K562 (cell line): Measurements from ENCODE around the gene PACRG. TPM values are rescaled to one million over a fixed set of nuclear protein-coding genes. Genes with fewer than 3 reads are reported as not detected.

Experiments
- CBFA2T3 ChIP-seq: fragments of 450-650 bp; IDR thresholded peaks from 2 replicates; pipeline ENCODE4 v1.6.1; 2017
- DDX20 ChIP-seq: fragments of 450-650 bp; IDR thresholded peaks from 2 replicates; pipeline ENCODE4 v1.6.1; 2016; ENCODE audit warnings: missing genetic modification characterization, low read depth, mild to moderate bottlenecking, missing compliant biosample characterization, moderate library complexity
- EP400 ChIP-seq: fragments of 450-650 bp; IDR thresholded peaks from 2 replicates; pipeline ENCODE4 v1.6.1; 2017; ENCODE audit warnings: antibody characterized with exemption, mild to moderate bottlenecking, moderate library complexity
- ESRRB ChIP-seq: fragments of 250-450 bp; sonication (Bioruptor Pico); IDR thresholded peaks from 2 replicates; pipeline ENCODE4 v1.5.0; 2020; ENCODE audit warnings: mild to moderate bottlenecking, moderate library complexity, borderline replicate concordance
- HCFC1 ChIP-seq: IDR thresholded peaks from 2 replicates; pipeline ENCODE4 v1.6.1; 2012; ENCODE audit warnings: low read depth, low read length, improper control_type of control experiment
- HLTF ChIP-seq: fragments of 450-650 bp; IDR thresholded peaks from 2 replicates; pipeline ENCODE4 v1.6.1; 2016
- MAFG ChIP-seq: fragments of 450-650 bp; conservative IDR thresholded peaks from 2 replicates; pipeline ENCODE4 v1.6.1; 2016; ENCODE audit warnings: missing genetic modification characterization, missing compliant biosample characterization
- MCM2 ChIP-seq: fragments of 450-650 bp; IDR thresholded peaks from 2 replicates; pipeline ENCODE4 v1.6.1; 2017; ENCODE audit warnings: low read depth, mild to moderate bottlenecking
- TRIM28 ChIP-seq: fragments of 450-650 bp; IDR thresholded peaks from 2 replicates; pipeline ENCODE4 v1.6.1; 2017
- polyA plus RNA-seq, 8 experiments: library from polyadenylated mRNA; depleted of rRNA in 4 of 8; stranded (reverse) in 5 of 8; unstranded in 3 of 8; fragments of >200 nt; fragmentation: Nextera tagmentation in 2 of 8; fragmentation: Illumina TruSeq in 1 of 8; extraction: Ambion mirVana in 2 of 8; extraction: Trizol in 1 of 8; gene quantifications; 2 replicates each; pipeline versions ENCODE4 v1.2.1 to v1.2.3, GENCODE V29; 2011 to 2014; ENCODE audit warnings: inconsistent platforms in 1 of 8, missing spikeins in 1 of 8
- total RNA-seq, 7 experiments: library from RNA; depleted of rRNA in 6 of 7; stranded (reverse); fragments of >200 nt in 6 of 7; fragmentation: Illumina TruSeq in 2 of 7; extraction: Trizol in 2 of 7; gene quantifications; 2 replicates each; pipeline versions ENCODE4 v1.2.1 to v1.2.3, GENCODE V29; 2011 to 2021; ENCODE audit warnings: low replicate concordance in 1 of 7
- TF ChIP-seq, protein P1 (sequence below), 2 experiments: fragments of 450-650 bp in 1 of 2; sonication (generic) in 1 of 2; formaldehyde crosslinking in 1 of 2; IDR thresholded peaks; 2 replicates each; pipeline versions ENCODE4 v1.7.1 to v1.9.0; 2016 to 2022; ENCODE audit warnings: inconsistent platforms in 1 of 2, mild to moderate bottlenecking in 1 of 2, missing genetic modification reagents in 1 of 2
- TF ChIP-seq, protein P2 (sequence below): IDR thresholded peaks from 2 replicates; pipeline ENCODE4 v1.6.1; 2011; ENCODE audit not compliant: insufficient read length; ENCODE audit errors: extremely low read depth
- TF ChIP-seq, protein P3 (sequence below): IDR thresholded peaks from 3 replicates; pipeline ENCODE4 v1.6.1; 2011; ENCODE audit warnings: borderline replicate concordance, mild to moderate bottlenecking, moderate library complexity; ENCODE audit not compliant: insufficient read length; ENCODE audit errors: extremely low read depth
- TF ChIP-seq, protein P4 (sequence below): sonication (generic); IDR thresholded peaks from 2 replicates; pipeline ENCODE4 v1.6.1; 2016

PACRG gene
- total and polyA plus RNA-seq, 9 of the 15 experiments (the other 6 are each of a cell fraction or from before 2014, with no cell fraction given) = 0.04 TPM; not detected in 8

DNA sequence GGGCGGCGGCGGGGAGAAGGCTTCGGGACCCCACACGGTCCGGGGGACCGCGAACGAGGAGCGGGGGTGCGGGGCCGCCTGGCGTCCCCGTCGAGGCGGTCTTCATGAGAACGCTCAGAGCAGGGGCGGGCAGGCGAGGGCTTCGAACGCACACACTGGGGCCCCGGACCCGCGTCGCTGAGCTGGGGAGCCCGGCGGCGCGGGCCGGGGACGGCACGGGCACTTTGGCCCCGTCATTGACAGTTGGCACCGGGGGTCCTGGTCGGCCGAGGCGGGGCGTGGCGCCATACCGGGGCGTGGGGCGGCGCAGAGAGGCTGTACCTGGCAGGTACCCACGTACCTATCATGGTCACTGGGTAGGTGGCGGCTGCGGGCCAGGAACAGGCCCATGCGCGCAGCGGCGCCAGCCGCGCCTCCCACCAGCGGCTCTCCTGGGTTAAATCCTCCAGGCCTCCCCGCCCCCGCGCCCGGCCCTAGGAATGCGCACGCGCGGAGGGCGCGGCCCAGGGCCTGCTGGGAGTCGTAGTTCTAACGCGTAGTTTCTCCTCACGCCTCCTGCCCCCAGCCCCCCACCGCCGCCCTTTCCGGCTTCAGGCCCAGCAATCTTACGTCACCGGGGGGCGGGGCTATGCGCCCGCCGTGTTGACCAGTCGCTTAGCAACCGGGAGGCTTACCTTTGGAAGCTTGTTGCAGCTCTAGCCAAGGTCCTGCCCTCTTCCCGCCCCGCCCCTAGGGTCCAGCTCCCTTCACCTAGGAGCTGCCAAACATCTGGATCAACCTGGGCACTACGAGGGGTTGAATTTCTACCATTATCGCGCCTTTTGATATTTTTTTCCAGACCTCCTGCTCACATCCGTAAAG is at the start of gene PACRG, which contains the start of gene PRKN (continued):
- TF ChIP-seq, protein P1, sequence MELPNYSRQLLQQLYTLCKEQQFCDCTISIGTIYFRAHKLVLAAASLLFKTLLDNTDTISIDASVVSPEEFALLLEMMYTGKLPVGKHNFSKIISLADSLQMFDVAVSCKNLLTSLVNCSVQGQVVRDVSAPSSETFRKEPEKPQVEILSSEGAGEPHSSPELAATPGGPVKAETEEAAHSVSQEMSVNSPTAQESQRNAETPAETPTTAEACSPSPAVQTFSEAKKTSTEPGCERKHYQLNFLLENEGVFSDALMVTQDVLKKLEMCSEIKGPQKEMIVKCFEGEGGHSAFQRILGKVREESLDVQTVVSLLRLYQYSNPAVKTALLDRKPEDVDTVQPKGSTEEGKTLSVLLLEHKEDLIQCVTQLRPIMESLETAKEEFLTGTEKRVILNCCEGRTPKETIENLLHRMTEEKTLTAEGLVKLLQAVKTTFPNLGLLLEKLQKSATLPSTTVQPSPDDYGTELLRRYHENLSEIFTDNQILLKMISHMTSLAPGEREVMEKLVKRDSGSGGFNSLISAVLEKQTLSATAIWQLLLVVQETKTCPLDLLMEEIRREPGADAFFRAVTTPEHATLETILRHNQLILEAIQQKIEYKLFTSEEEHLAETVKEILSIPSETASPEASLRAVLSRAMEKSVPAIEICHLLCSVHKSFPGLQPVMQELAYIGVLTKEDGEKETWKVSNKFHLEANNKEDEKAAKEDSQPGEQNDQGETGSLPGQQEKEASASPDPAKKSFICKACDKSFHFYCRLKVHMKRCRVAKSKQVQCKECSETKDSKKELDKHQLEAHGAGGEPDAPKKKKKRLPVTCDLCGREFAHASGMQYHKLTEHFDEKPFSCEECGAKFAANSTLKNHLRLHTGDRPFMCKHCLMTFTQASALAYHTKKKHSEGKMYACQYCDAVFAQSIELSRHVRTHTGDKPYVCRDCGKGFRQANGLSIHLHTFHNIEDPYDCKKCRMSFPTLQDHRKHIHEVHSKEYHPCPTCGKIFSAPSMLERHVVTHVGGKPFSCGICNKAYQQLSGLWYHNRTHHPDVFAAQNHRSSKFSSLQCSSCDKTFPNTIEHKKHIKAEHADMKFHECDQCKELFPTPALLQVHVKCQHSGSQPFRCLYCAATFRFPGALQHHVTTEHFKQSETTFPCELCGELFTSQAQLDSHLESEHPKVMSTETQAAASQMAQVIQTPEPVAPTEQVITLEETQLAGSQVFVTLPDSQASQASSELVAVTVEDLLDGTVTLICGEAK (IDR thresholded peaks at IDR 0.05) = peak; percentile 69
- TF ChIP-seq, protein P1 (CRISPR knock-in tag; IDR thresholded peaks at IDR 0.05) = no peak
- no peak for TF ChIP-seq TRIM28
- TF ChIP-seq, protein P2, sequence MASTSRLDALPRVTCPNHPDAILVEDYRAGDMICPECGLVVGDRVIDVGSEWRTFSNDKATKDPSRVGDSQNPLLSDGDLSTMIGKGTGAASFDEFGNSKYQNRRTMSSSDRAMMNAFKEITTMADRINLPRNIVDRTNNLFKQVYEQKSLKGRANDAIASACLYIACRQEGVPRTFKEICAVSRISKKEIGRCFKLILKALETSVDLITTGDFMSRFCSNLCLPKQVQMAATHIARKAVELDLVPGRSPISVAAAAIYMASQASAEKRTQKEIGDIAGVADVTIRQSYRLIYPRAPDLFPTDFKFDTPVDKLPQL = no peak
- TF ChIP-seq CBFA2T3 = no peak
- TF ChIP-seq, protein P3, sequence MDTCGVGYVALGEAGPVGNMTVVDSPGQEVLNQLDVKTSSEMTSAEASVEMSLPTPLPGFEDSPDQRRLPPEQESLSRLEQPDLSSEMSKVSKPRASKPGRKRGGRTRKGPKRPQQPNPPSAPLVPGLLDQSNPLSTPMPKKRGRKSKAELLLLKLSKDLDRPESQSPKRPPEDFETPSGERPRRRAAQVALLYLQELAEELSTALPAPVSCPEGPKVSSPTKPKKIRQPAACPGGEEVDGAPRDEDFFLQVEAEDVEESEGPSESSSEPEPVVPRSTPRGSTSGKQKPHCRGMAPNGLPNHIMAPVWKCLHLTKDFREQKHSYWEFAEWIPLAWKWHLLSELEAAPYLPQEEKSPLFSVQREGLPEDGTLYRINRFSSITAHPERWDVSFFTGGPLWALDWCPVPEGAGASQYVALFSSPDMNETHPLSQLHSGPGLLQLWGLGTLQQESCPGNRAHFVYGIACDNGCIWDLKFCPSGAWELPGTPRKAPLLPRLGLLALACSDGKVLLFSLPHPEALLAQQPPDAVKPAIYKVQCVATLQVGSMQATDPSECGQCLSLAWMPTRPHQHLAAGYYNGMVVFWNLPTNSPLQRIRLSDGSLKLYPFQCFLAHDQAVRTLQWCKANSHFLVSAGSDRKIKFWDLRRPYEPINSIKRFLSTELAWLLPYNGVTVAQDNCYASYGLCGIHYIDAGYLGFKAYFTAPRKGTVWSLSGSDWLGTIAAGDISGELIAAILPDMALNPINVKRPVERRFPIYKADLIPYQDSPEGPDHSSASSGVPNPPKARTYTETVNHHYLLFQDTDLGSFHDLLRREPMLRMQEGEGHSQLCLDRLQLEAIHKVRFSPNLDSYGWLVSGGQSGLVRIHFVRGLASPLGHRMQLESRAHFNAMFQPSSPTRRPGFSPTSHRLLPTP = no peak
- TF ChIP-seq EP400 = no peak
- TF ChIP-seq MAFG (tag) = no peak
- no peak for TF ChIP-seq MCM2
- TF ChIP-seq ESRRB (CRISPR knock-in tag) = no peak
- no peak for TF ChIP-seq HLTF
- TF ChIP-seq, protein P4, sequence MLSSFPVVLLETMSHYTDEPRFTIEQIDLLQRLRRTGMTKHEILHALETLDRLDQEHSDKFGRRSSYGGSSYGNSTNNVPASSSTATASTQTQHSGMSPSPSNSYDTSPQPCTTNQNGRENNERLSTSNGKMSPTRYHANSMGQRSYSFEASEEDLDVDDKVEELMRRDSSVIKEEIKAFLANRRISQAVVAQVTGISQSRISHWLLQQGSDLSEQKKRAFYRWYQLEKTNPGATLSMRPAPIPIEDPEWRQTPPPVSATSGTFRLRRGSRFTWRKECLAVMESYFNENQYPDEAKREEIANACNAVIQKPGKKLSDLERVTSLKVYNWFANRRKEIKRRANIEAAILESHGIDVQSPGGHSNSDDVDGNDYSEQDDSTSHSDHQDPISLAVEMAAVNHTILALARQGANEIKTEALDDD = no peak
- TF ChIP-seq DDX20 (tag) = no peak
- peak; percentile 97 for TF ChIP-seq HCFC1
